CD4-positive, alpha-beta memory T cell (primary cell): Measurements from ENCODE around the gene TRMT2A. TPM values are rescaled to one million over a fixed set of nuclear protein-coding genes. Genes with fewer than 3 reads are reported as not detected.

ENCODE experiments used
- CTCF ChIA-PET: fragments of 350-600 bp; sonication (Branson Sonifier 250); formaldehyde crosslinking; loops from one replicate; lab custom pipeline; 2021; ENCODE audit warnings: inconsistent platforms; ENCODE audit not compliant: partially characterized antibody; lab: Charles Lee
- POLR2A ChIA-PET: fragments of 350-600 bp; sonication (Branson Sonifier 250); formaldehyde crosslinking; loops from one replicate; lab custom pipeline; 2021; ENCODE audit not compliant: partially characterized antibody; lab: Charles Lee
- DNase-seq, 5 donors: peaks; one replicate each; pipeline versions ENCODE4 v3.0.0 to v3.0.0-alpha.2; 2020 to 2022; ENCODE audit warnings: mixed read lengths in 1 of 5
- H3K27ac ChIP-seq: one replicate; pipeline ENCODE4 v1.7.0; 2013; ENCODE audit warnings: low read depth, low read length
- H3K27me3 ChIP-seq: 2 replicates; pipeline ENCODE4 v1.7.0; 2013; ENCODE audit warnings: mild to moderate bottlenecking, low read length, moderate library complexity; ENCODE audit not compliant: insufficient read depth
- H3K36me3 ChIP-seq: 2 replicates; pipeline ENCODE4 v1.7.0; 2013; ENCODE audit warnings: mild to moderate bottlenecking, low read length, moderate library complexity; ENCODE audit not compliant: insufficient read depth
- H3K4me1 ChIP-seq: 2 replicates; pipeline ENCODE4 v1.7.0; 2013; ENCODE audit warnings: mild to moderate bottlenecking, low read length, moderate library complexity; ENCODE audit not compliant: insufficient read depth
- H3K4me3 ChIP-seq, 2 donors: one replicate each; pipeline ENCODE4 v1.7.0; 2013; ENCODE audit warnings: low read length in 2 of 2, mild to moderate bottlenecking in 1 of 2
- H3K9me3 ChIP-seq, 2 donors: one replicate each; pipeline ENCODE4 v1.7.0; 2013; ENCODE audit warnings: low read length in 2 of 2, control low read depth in 1 of 2; ENCODE audit not compliant: control insufficient read depth in 1 of 2
- H3K27ac Mint-ChIP-seq, 7 donors: one replicate each; pipeline ENCODE4 v1.8.0; 2020 to 2021; ENCODE audit warnings: mixed read lengths in 7 of 7, mild to moderate bottlenecking in 6 of 7, inconsistent platforms in 3 of 7, moderate library complexity in 3 of 7
- H3K27me3 Mint-ChIP-seq, 2 donors: one replicate each; pipeline ENCODE4 v1.8.0; 2020 to 2021; ENCODE audit warnings: mixed read lengths in 2 of 2
- H3K36me3 Mint-ChIP-seq, 2 donors: one replicate each; pipeline ENCODE4 v1.8.0; 2020 to 2021; ENCODE audit warnings: mixed read lengths in 2 of 2, inconsistent platforms in 1 of 2, mild to moderate bottlenecking in 1 of 2
- H3K4me1 Mint-ChIP-seq, 4 donors: one replicate each; pipeline ENCODE4 v1.8.0; 2020 to 2021; ENCODE audit warnings: mixed read lengths in 4 of 4, mild to moderate bottlenecking in 1 of 4
- H3K4me3 Mint-ChIP-seq, 8 donors: one replicate each; pipeline ENCODE4 v1.8.0; 2020 to 2021; ENCODE audit warnings: mixed read lengths in 8 of 8, mild to moderate bottlenecking in 7 of 8, moderate library complexity in 6 of 8, inconsistent platforms in 3 of 8
- H3K9me3 Mint-ChIP-seq, 8 donors: one replicate each; pipeline ENCODE4 v1.8.0; 2020 to 2021; ENCODE audit warnings: mixed read lengths in 8 of 8, mild to moderate bottlenecking in 5 of 8, inconsistent platforms in 3 of 8, moderate library complexity in 1 of 8
- intact Hi-C: fragments of 100-400 bp; cut with micrococcal nuclease; formaldehyde crosslinking; loops from one replicate; pipeline ENCODE4 v1.15.1; 2023
- polyA plus RNA-seq, 2 donors: library from polyadenylated mRNA; unstranded; fragments of 300-500 nt; fragmentation: Illumina TruSeq; gene quantifications; one replicate each; pipeline ENCODE4 v1.2.3, GENCODE V29; 2021
- total RNA-seq, 2 experiments: library from RNA; stranded (reverse); gene quantifications; one replicate each; pipeline ENCODE4 v1.2.3, GENCODE V29; 2021

TRMT2A gene
- total and polyA plus RNA-seq, 4 experiments from 2014 or later, result 28.0 to 126 (median 73.5) TPM

DNA sequence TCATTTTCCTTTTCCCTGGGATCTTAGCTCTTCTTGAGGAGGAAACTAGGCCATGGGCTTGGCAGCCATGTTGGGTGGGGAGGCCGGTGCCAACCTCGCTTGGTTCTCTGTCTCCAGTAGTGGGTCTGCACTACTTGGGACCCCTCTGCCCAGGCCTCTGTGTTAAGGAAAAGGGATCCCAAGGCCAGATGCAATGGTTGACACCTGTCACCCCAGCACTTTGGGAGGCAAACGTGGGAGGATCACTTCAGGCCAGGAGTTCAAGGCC, 12.7 kb upstream of the TRMT2A start:
- POLR2A ChIA-PET, result interaction anchor here (1.0 to 2.9 kb wide), 4 partner anchors 12 to 188 kb away, joined by 4 to 28 read pairs (median 10); partner anchors contain the start of genes COMT, RANBP1, TANGO2 and TRMT2A
- Histone ChIP-seq H3K4me1 (peaks cover 40% of the 10 kb centered on the region), H3K9me3 (no peaks in the 10 kb centered on the region), H3K27me3 (no peaks in the 10 kb centered on the region), H3K36me3 (peaks cover 14% of the 10 kb centered on the region), H3K4me3 (no peak overlapping the region), H3K27ac (no peak overlapping the region)
- no peak for DNase-seq
- H3K27me3 Mint-ChIP-seq, result no peaks in the 10 kb centered on the region
- H3K4me1 Mint-ChIP-seq, result peaks cover 9 to 41% (median 30%) of the 10 kb centered on the region in 4 donors
- CTCF ChIA-PET, result interaction anchor here (0.7 to 2.9 kb wide), 8 partner anchors 10 to 176 kb away, joined by 3 to 26 read pairs (median 4); no protein-coding TSS in a partner anchor
- H3K9me3 Mint-ChIP-seq, result peaks cover 0 to 2% (median 0%) of the 10 kb centered on the region in 8 donors
- H3K4me3 Mint-ChIP-seq, result peak overlapping the region in 3 of 8 donors; percentile 67 to 80 (median 75)
- H3K27ac Mint-ChIP-seq, result peak overlapping the region in 6 of 7 donors; percentile 57 to 84 (median 77)
- intact Hi-C loops, result loop anchor here (5.0 kb wide), 2 partner anchors 107 to 697 kb away; partner anchors contain the start of genes HIRA, MRPL40 and TANGO2
- peaks cover 0 to 23% of the 10 kb centered on the region in 2 donors for H3K36me3 Mint-ChIP-seq

DNA sequence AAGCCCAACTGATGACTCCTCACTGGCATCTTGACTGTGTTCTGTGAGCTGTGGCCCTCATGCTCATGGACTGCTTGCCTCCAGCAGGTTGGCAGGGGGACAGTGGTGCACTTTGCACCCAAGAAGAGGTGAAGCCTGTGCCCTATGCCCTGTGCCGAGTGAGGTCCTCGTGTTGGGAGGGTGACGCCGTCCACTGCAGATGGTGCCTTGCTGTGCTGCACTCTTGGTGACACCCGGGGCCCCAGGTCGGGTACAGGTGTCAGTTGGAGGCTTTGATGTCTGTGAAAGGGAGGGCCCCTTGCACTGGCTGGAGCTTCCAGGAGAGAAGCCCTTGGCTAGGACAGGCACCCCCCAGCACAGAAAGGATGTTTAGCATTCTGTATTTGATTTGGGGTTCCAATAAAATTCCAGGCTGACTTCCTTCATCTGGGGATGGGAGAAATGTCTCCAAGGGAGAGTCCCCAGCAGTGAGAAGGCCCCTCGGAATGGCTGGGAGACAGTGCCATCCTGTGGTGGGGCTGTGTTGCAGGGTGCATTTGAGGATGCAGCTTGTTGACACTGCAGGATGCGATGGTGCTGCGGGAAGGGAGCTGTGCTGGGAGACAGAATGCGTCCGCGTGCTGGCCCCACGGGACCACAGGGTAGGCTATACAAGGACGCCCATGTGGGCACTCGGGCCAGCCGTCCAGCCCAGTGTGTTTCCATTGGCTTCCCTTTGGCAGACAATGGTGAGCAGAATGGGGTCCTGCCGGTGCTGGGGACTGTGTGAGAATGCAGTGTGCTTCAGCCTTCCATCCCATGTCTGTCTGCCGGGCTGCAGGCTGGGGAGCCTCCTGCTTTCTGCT, 12.1 kb upstream of the TRMT2A start:
- Histone ChIP-seq H3K27ac (no peak overlapping the region), H3K4me3 (no peak overlapping the region), H3K27me3 (no peaks in the 10 kb centered on the region), H3K9me3 (no peaks in the 10 kb centered on the region), H3K36me3 (peaks cover 20% of the 10 kb centered on the region), H3K4me1 (peaks cover 40% of the 10 kb centered on the region)
- ChIA-PET POLR2A (interaction anchor here (1.0 to 2.9 kb wide), 3 partner anchors 12 to 158 kb away, joined by 7 to 28 read pairs (median 13); partner anchors contain the start of genes RANBP1, TANGO2 and TRMT2A), CTCF (interaction anchor here (0.7 to 2.9 kb wide), 9 partner anchors 9 to 176 kb away, joined by 3 to 26 read pairs (median 4); no protein-coding TSS in a partner anchor)
- Mint-ChIP-seq H3K27ac (peak overlapping the region; percentile 73 to 88 (median 84)), H3K4me1 (peaks cover 9 to 35% (median 24%) of the 10 kb centered on the region in 4 donors), H3K36me3 (peaks cover 0 to 24% of the 10 kb centered on the region in 2 donors), H3K27me3 (no peaks in the 10 kb centered on the region), H3K4me3 (peak overlapping the region in 6 of 8 donors; percentile 4 to 80 (median 68)), H3K9me3 (peaks cover 0 to 2% (median 0%) of the 10 kb centered on the region in 8 donors)
- peak; percentile 48 to 70 (median 60) for DNase-seq
- intact Hi-C loops, result no loop called here

- H3K36me3 ChIP-seq, result peaks cover 26% of the 10 kb centered on the region
- no peak overlapping the region for H3K4me3 ChIP-seq
- CTCF ChIA-PET, result interaction anchor here (1.3 to 2.9 kb wide), 6 partner anchors 9 to 158 kb away, joined by 3 to 26 read pairs (median 4); no protein-coding TSS in a partner anchor
- intact Hi-C loops, result no loop called here
- H3K27me3 Mint-ChIP-seq, result no peaks in the 10 kb centered on the region
- H3K36me3 Mint-ChIP-seq, result peaks cover 0 to 24% of the 10 kb centered on the region in 2 donors
- no peak overlapping the region for H3K4me3 Mint-ChIP-seq
- DNase-seq, result no peak
- no peaks in the 10 kb centered on the region for H3K9me3 ChIP-seq
- peaks cover 0 to 2% (median 0%) of the 10 kb centered on the region in 8 donors for H3K9me3 Mint-ChIP-seq
- peaks cover 34% of the 10 kb centered on the region for H3K4me1 ChIP-seq
- H3K27ac Mint-ChIP-seq, result peak overlapping the region in 6 of 7 donors; percentile 73 to 85 (median 82)
- POLR2A ChIA-PET, result no interaction called here
- peaks cover 5 to 31% (median 20%) of the 10 kb centered on the region in 4 donors for H3K4me1 Mint-ChIP-seq
- H3K27ac ChIP-seq, result no peak overlapping the region
- no peaks in the 10 kb centered on the region for H3K27me3 ChIP-seq
Observed at GRCh38 chr22:20128619-20128901, 11.5 kb upstream of the TRMT2A start.

DNA sequence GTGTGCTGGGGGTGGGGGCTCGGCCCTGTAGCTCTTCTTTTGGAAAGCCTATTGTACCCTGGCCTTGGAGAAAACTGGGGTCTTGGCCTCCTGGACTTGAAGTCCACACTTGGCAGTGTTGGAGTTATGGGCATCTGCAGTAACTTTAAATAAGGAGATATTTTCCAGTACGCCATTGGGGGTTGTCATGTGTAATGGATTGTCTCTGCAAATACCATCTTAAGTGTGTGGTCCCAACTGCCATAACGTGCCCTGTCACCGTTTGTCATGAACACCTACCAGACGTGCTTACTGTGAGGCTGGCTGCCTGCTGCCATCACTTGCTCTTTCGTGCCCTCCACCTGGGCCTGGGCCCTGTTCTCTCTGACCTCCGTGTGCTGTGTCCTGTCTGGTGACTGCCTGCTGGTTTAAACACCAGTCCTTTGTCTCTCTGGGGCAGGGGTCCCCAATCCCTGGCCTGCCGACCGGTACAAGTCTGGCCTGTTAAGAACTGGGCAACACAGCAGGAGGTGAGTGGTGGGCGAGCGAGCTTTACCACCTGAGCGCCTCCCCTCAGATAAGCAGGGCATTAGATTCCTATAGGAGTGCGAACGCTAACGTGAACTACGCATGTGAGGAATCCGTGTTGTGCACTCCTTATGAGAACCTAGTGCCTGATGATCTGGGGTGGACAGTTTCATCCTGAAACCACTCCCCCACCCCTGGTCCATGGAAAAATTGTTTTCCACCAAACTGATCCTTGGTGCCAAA, 11.0 kb upstream of the TRMT2A start:
- H3K36me3 Mint-ChIP-seq, result peaks cover 0 to 24% of the 10 kb centered on the region in 2 donors
- no peaks in the 10 kb centered on the region for H3K27me3 Mint-ChIP-seq
- peaks cover 0 to 2% (median 0%) of the 10 kb centered on the region in 8 donors for H3K9me3 Mint-ChIP-seq
- no peak overlapping the region for H3K27ac ChIP-seq
- H3K4me1 ChIP-seq, result peaks cover 30% of the 10 kb centered on the region
- DNase-seq, result no peak
- ChIA-PET CTCF (interaction anchor here (1.3 to 2.9 kb wide), 5 partner anchors 8 to 158 kb away, joined by 3 to 26 read pairs (median 4); no protein-coding TSS in a partner anchor), POLR2A (interaction anchor here (1.4 kb wide), 1 partner anchor 10 kb away, joined by 6 read pairs; the partner anchor contains the start of gene TRMT2A)
- no peak overlapping the region for H3K4me3 ChIP-seq
- intact Hi-C loops, result no loop called here
- H3K27ac Mint-ChIP-seq, result peak overlapping the region in 5 of 7 donors; percentile 52 to 81 (median 78)
- H3K9me3 ChIP-seq, result no peaks in the 10 kb centered on the region
- H3K4me1 Mint-ChIP-seq, result peaks cover 5 to 26% (median 16%) of the 10 kb centered on the region in 4 donors
- H3K27me3 ChIP-seq, result no peaks in the 10 kb centered on the region
- H3K4me3 Mint-ChIP-seq, result no peak overlapping the region
- peaks cover 28% of the 10 kb centered on the region for H3K36me3 ChIP-seq

DNA sequence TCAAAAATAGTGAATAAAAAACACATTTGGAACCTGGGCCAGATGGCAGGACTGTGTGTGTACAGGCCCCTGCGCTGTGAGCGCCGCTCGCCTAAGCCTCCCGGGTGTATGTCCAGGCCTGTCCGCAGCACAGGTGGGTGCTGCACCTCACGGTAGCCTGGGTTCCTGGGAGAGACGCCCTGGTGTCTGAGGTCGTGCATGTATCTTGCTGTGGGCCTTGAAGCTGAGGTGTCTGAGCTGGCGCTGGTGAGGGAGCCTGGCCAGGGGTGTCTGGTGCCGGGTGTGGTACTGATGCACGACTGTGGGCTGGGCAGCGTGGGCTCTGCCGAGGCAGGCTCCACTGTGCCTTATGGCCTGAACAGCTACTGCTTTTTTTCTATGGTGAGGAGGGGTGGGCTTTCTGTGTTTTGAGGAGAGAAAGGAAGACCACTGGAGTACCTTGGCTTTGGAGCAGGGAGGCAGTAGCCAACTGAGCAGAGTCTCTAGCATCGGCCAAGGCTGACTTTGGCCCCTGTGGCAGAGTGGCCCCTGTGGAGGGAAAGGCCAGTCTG, 10.4 kb upstream of the TRMT2A start:
- Mint-ChIP-seq H3K9me3 (peaks cover 0 to 2% (median 0%) of the 10 kb centered on the region in 8 donors), H3K27me3 (no peaks in the 10 kb centered on the region), H3K27ac (peak overlapping the region in 3 of 7 donors; percentile 9 to 68 (median 60)), H3K4me3 (no peak overlapping the region), H3K4me1 (peaks cover 4 to 19% (median 11%) of the 10 kb centered on the region in 4 donors), H3K36me3 (peaks cover 0 to 24% of the 10 kb centered on the region in 2 donors)
- no peak overlapping the region for H3K4me3 ChIP-seq
- POLR2A ChIA-PET, result interaction anchor here (1.4 kb wide), 1 partner anchor 10 kb away, joined by 6 read pairs; the partner anchor contains the start of gene TRMT2A
- peaks cover 29% of the 10 kb centered on the region for H3K36me3 ChIP-seq
- no peaks in the 10 kb centered on the region for H3K27me3 ChIP-seq
- H3K27ac ChIP-seq, result no peak overlapping the region
- no peak for DNase-seq
- intact Hi-C loops, result no loop called here
- no peaks in the 10 kb centered on the region for H3K9me3 ChIP-seq
- H3K4me1 ChIP-seq, result peaks cover 27% of the 10 kb centered on the region
- CTCF ChIA-PET, result no interaction called here

- H3K27me3 Mint-ChIP-seq, result no peaks in the 10 kb centered on the region
- peaks cover 0 to 32% of the 10 kb centered on the region in 2 donors for H3K36me3 Mint-ChIP-seq
- no peak overlapping the region for H3K4me3 ChIP-seq
- H3K27me3 ChIP-seq, result no peaks in the 10 kb centered on the region
- peaks cover 38% of the 10 kb centered on the region for H3K36me3 ChIP-seq
- intact Hi-C loops, result no loop called here
- peaks cover 4 to 25% (median 15%) of the 10 kb centered on the region in 4 donors for H3K4me1 Mint-ChIP-seq
- no peak overlapping the region for H3K4me3 Mint-ChIP-seq
- no peaks in the 10 kb centered on the region for H3K9me3 ChIP-seq
- peak overlapping the region in 2 of 7 donors; percentile 27 to 41 for H3K27ac Mint-ChIP-seq
- DNase-seq, result no peak
- POLR2A ChIA-PET, result no interaction called here
- H3K4me1 ChIP-seq, result peaks cover 34% of the 10 kb centered on the region
- CTCF ChIA-PET, result no interaction called here
- peaks cover 0 to 2% (median 0%) of the 10 kb centered on the region in 8 donors for H3K9me3 Mint-ChIP-seq
- no peak overlapping the region for H3K27ac ChIP-seq
Observed at GRCh38 chr22:20126284-20127029, 9.4 kb upstream of the TRMT2A start.
